ENCODE data around the gene RND3. TPM values are rescaled to one million over a fixed set of nuclear protein-coding genes. Genes with fewer than 3 reads are reported as not detected.

Gene RND3
- polyA plus RNA-seq, 4 donors, result 43.5 to 55.5 (median 50.0) TPM

DNA sequence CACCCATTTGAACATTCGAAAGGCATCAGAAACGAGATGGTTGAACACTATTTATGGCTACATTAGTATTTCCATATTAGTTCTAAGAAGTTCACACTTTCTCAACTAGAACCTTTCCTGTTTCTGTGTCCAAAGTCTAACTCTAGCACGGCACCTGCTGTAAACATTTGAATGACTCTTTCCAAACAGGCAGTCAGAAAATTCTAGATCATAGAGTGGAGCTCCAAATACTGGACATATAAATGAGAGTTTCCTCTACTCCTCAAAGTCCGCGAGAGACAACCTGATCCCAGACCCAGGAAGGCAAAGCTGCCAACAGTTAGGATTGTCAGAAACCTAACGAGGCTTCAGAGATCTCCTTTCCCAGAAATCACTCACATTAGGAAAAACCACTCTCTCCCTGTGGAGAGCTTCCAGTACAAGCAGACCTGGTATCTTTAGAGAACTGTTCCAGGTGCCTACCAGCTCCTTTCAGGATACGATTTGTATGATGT is 10.6 kb downstream of the RND3 start:
- DNase-seq (ENCODE audit: low read depth in 4 of 4, low spot score in 2 of 4), result no peak

DNA sequence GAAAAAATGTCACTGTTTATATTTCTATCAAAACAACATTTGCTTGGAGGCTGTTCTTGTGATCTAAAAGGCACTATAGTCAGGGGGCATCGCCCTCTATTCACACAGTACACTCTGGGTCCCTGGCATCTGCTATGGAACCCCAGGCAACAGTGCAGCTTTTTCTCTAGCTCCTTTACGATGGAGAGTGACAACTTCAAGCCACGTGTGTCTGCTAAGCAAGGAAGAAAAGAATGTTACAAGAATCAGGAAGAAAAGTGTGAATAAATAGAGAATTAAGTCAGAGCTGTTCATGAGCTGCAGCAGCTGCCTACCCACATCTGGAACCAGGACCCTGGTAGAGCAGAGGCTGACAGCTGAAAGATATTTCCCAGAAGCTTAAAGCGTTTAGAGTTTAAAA is 11.2 kb downstream of the RND3 start:
- no peak for DNase-seq (ENCODE audit: low read depth in 4 of 4, low spot score in 2 of 4)

DNA sequence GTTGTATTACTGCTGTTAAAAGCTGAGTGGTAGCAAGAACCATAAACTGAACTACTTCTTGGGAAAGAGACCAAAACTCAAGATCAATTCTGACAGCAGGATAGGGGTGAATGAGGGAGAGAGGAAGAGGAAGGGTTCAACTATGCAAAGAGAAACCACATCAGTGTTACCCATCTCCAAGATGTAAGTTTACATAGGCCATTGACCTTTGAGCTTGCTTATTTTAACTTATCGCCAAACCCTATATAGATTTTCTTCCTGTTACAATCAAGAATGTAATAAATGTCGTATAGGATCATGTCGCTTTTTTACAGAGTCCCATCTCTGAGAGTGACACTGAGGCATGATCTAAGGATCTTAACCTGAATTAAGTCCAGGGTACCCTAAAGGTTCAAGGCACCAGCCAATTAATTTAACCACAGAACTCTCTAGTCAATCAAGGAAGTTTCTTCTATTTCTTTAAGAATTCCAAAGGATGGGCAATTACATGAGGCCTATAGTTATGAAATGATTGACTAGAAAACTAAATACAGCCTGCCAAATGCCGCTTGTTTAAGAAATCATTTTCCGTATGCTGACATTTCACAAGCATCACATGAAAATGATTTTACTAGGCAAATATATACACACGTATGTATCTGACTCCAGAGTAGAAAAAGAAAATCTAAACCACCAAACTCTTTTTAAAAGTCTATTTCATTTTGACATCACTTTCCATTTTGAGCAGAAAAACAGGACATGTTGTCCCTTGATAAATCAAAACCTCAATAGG is 11.8 kb downstream of the RND3 start:
- DNase-seq (ENCODE audit: low read depth in 4 of 4, low spot score in 2 of 4), result no peak

DNA sequence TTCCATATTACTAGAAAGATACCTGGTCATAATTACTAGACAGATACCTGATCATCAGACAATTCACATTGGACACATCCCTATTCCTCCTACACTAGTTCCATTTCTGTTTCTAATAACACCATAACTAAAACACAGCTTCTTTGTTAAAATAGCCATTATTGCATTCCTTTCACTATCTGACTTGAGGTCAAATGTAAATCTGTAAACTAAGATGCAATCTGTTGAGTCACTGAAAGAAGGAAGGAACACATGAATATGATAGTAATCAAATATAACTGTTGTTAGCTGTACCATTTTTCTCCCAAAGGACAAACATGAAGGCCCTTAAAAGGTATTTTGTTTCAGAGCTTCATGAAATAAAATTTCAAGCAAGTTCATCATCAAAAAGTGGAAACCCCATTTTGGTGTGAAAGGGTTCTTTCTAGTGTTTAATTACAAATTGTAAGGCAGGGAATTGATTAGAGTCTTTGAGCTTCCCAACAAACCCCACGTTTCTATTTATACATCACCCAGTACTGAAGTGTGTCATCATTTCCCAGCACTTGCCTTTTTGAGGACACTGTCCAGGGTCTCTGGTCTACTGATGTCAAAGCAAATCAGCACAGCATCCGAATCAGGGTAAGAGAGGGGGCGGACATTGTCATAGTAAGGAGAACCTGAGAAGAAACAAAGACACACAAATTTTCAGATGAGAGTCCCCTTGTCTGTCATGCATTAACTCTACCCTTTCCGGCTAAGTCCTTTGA is 13.0 kb downstream of the RND3 start:
- DNase-seq (ENCODE audit: low read depth in 4 of 4, low spot score in 2 of 4), result no peak

DNA sequence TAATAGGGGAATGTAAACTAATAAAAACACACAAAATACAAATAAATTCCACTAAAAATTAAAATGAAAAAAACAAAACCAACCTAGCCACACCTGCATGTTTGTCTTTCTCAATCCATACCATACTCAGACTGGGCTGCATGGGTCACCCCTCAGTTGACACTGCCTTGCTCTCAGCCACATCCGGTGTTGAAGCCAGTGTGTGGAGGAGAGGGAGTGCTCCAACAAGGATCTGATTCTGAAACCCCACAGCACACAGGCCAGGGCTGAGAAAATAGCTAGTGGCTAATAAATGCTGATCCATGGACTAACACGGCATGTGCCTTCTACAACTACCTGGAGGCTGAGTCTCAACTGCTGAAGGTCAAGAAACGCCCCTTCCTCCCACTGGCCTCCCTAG is 13.7 kb downstream of the RND3 start:
- DNase-seq (ENCODE audit: low read depth in 4 of 4, low spot score in 2 of 4), result no peak

DNA sequence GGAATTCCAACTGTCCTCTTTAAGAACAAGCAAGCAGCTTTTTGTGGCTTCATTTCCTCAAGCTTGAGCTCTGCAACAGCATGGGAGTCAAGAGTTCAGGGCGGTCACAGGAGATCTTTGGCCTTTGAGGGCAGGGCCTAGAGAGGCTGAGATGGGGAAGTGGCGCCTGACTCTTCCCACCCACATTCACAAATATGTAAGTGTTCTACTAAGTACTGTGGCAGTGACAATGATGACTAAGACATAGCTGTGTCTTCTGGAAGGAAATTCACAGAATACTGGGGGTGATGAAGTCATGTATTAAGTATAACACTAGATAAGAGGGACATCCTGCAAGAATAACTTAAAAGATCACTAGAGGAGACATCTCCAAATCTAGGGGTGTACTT is 15.0 kb downstream of the RND3 start:
- DNase-seq (ENCODE audit: low read depth in 4 of 4, low spot score in 2 of 4), result no peak

DNA sequence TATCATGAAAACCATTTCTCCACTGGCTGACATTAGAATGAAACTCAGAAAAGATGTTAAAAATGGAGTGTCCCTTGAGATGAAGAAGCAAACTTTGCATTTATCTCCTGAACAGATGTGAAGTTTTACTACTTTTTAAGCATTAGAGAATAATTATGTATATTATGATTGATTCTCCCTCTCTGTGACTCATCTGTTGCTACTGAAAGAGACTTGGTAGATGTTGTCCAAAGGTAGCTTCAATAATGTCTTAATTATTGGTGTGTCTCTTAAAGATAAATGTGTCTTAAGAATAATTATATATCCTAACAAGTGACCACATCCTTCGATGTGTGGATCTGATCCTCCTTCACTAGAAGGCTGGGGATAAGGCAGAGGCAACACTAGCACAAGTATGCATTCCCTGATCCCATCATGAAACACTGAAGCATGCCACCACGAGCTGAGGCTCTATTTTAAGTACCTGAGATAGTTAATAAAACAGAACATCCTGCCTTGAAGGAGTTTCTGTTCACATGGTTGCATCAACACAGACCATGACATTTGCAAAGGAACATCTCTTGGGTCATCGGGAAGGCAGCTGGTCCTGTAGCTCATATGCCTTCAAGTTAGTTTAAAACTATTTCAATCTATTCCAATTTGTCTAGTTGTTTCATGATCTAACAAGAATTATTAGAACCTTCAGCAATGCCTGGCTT is 15.5 kb downstream of the RND3 start:
- no peak for DNase-seq (ENCODE audit: low read depth in 4 of 4, low spot score in 2 of 4)

DNA sequence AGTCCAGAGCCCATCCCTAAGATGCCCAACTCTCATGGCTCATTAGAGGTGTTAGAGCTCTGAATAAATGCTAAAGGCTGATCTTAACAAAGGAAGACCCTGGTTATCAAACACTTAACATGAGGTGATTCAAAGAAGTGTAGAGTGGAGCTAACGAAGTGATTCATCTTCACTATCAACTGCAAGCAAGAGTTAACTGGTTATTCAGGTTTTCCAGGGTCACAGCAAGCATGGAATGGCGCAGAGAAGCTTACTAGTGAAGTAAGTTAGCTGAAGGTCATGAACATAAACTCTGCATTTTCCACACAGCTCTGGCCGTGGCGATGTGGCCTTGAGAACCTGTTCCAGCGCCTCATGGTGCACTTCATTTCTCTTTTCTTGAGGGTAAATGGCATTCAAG is 17.0 kb downstream of the RND3 start:
- no peak for DNase-seq (ENCODE audit: low read depth in 4 of 4, low spot score in 2 of 4)

DNA sequence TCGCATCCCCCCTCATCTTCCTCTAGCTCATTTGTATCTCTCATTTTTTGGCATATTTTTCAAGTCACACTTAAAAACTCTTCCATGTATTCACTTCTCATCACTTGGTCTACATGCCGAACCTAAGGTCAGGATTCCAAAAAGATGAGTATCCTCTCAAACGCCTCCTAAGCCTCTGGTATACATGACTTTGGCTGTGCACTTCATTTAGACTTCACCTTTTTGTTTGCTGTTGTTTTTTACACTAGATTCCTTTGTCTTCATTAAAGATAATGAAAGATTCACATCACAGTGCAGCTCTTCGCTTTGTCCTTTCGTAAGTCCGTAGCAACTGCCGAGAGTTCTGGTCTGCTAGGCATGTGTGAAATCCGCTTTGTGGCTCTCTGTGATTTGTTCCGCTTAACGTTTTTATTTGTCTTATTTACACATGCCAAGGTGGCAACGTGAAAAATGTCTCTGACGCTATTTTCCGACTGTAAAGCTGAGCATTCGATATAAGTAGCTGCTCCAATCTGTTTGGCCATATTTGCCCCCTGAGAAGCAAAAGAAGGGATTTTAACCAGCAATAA is 17.7 kb downstream of the RND3 start:
- DNase-seq (ENCODE audit: low read depth in 4 of 4, low spot score in 2 of 4), result no peak

DNA sequence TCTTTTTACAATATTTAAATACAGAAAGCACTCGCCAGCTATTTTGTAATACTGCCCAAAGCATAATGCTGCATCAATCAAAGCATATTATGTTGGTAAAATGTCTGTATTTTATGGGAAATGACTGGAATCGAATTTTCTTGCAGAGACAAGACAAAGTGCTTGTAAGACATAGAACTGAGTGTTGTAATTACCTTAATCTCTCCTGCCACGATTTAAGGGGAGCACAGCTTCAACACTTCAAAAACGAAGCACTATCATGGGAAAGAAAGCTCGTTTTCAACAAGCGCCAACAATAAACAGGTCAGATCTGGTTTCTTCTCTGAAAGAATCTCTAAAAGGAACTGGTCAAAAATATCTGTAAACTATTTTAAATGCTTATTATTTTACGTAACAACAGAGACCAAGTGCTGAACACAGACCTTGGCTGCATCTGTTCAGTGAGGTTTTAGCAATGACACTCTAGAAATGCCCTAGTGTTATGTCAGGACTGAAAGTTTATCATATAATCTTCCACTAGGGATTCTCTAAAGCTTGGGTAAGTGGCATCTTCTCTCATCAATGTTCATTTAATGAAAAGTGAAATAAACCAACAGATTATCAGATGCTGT is 19.0 kb downstream of the RND3 start:
- DNase-seq (ENCODE audit: low read depth in 4 of 4, low spot score in 2 of 4), result no peak

DNA sequence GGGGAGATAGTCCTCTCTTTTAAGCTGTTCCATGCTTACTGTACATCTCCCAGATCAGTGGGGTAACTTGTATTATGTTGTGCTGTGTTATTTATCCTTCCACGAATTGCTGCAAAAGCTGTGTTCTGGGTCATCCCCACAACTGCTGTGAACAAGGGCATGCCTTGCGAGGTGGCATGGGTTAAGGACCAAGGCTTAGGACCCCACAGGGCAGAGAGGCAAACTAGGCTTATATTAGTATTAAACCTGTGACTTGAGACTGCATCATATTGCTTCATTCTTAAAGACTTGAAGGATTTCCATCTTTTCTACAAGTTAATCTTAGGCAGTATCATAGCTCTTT is 19.9 kb downstream of the RND3 start:
- no peak for DNase-seq (ENCODE audit: low read depth in 4 of 4, low spot score in 2 of 4)

DNA sequence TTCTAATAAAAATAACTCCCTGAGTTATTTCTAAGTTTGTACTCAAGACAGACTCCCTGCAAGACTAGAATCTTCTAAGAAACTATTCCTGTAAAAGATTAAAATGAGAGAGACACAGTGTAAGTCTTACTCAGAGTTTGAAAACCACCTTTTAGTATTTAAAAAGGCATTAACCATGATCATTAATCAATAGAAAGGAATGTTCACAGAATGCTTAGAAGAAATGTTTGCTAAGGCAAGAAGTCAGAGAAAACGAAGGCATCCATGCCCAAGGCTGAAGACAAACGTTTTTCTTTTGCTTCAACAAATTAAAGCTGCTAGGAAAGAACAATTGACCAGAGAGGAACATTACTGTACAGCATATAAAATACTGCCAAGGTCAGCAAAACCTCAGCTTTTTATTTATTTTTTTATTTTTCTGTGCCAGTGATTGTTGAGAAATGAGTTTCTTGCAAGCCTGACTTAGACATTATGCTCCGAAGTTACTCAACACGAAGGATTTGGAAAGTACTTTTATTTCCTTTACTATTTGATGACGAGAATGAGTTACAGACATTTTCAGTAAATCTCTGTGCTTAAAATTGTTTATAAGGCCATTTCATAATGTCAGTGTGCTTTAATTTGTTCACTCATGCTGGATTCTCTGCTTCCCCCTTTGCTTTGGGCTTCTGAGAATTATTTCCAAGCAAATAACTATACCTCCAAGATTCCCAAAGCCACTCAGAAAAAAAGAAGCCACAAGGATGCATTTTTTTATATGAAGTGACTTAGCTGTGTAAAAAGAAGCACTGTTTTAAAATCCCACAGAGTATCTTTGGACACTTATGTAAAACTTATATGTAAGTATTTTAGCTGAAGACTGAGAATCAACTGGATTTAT is 20.5 kb downstream of the RND3 start:
- no peak for DNase-seq (ENCODE audit: low read depth in 4 of 4, low spot score in 2 of 4)

DNA sequence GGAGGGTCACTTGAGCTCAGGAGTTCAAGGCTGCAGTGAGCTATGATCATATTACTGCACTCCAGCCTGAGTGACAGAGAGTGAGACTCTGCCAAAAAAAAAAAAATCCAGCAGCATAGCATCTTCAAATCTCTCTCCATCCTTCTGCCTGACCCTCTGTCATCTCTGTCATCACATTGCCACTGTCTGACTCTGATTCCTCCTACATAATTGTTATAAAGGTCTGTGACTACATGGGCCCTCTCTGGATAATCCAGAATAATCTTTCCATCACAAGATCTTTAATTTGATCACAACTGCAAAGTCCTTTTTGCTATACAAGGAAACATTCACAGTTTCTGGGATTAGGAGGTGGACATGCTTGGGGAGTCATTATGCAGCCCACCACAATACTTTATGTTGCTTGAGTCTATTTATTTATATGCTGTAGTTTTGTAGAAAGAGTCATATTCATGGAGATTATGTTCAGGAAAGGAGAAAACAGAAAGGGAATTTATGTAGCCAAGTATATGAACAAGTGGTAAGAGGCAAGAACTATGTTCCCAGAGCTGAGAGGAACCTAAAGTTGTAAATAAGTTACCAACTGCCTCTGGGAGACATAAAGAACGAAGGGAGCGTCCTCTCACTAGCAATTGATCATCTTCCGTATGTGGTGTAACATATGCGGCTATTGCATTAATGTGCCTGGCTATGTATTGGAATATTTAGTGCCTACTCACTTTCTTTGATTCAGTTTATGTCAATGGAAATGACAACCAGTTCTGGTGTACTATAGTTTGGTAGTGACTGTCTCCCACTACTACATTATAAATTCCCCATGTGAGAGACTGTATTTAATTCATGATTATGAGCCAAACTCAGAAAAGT is 21.5 kb downstream of the RND3 start:
- no peak for DNase-seq (ENCODE audit: low read depth in 4 of 4, low spot score in 2 of 4)

DNA sequence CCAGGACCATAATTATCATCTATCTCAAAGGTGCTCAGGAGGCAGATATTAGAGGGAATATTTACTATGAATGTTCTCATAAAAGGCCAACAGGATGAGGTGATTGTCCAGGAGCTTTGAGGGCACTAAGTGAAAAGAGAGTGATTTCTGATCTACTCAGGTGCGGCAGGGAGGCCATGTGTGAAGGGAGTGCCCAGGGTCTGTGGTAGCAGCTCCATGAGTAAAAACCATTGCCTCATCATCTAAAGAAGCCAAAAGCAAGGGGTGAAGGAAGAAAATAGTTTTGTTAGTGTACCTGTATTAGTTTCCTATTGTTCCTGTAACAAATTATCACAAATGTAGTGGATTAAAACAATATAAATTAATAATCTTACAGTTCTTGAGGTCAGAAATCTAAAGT is 22.5 kb downstream of the RND3 start:
- no peak for DNase-seq (ENCODE audit: low read depth in 4 of 4, low spot score in 2 of 4)

DNA sequence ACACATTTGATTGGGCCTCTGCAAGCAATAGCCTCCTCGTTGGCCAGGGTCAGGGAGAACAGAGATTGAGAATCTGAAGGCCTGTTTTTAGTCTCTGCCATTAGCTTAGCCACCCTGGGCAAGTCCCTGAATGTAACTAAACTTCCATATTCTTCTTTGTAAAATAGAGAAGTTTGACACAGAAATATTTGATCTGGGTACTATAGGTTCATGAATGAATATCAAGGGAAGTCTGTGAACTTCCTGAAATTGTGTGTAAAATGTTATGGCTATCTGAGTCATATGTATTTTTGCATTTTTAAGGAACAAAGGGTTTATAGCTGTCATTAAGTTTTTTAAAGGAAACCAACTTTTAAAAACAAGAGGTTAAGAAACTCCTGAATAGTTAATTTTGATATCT is 23.2 kb downstream of the RND3 start:
- no peak for DNase-seq (ENCODE audit: low read depth in 4 of 4, low spot score in 2 of 4)

DNA sequence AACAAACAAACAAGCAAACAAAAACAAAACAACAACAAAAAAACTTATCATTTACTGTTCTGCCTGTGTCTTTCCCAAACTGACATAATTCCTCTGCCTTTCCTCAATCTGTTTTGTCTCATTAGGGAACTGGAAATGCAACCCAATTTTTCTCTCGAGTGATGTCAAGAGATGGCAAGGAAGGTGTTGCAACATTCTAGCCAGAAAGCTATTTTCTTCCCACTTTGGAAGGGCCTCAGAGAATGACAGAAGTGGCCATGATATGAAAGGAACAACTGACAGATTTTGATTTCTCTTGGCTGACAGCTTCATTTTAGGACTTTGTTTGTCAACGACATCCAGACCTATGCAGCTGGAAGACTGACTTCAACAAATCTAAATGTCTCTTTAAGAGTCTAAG is 24.7 kb downstream of the RND3 start:
- DNase-seq (ENCODE audit: low read depth in 4 of 4, low spot score in 2 of 4), result no peak

DNA sequence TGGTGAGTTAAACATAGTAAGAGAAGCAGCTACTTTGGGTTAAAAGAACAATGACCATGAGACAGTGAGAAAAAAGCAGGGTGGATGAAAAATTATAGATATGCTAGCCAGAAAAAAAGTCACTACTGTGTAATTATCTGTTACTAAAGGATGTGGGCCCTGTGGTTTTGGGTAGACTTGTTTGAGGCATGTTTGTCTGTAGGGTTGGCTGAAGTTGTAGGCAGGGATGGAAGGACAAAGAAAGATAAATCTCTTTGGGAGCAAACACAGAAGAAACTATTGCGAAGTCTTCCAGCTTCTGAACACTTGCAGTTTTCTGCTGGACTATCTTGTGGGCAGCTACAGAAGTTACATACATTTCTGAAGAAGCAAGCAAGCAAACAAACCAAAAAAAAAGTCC is 28.2 kb downstream of the RND3 start:
- no peak for DNase-seq (ENCODE audit: low read depth in 4 of 4, low spot score in 2 of 4)

DNA sequence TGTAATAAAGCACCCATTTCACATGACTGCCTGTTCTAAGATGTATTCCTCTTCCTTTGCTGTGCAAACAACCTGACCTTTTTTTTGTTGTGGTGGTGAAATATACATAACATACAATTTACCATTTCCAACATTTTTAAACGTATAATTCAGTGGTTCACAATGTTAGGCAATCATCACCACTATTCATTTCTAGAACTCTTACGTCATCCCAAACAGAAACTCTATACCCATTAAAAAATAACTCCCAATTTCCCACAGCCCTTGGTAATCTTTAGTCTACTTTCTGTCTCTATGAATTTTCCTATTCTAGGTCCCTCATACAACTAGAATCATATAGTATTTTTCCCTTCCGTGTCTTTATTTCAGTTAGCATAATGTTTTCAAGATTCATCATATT is 36.7 kb downstream of the RND3 start:
- DNase-seq (ENCODE audit: low read depth in 4 of 4, low spot score in 2 of 4), result no peak

DNA sequence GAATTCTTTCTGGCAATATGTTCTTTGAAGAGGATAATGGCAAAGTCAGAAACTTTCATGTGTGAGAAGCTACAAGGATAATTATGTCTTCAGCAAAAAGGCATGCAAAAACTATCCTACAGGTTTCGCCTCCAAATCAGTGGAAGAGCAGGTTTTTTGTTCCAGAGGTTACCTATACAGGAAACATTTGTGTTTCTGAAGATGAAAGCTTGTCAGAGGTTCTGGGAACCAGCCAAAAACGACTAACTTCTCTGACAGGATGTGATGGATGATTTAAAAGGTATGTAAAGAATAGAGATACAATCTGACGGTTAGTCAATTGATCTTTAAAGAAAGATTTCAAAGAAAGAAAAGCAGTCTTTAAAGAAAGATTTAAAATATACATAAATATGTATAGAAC is 37.6 kb downstream of the RND3 start:
- no peak for DNase-seq (ENCODE audit: low read depth in 4 of 4, low spot score in 2 of 4)

Data from left renal cortex interstitium (tissue), 4 donors.